ENCODE results near the gene ATRNL1. TPM values are rescaled to one million over a fixed set of nuclear protein-coding genes. Genes with fewer than 3 reads are reported as not detected.

The ATRNL1 gene
- 10 to 100 TPM; 23.6 to 28.3 (median 26.8) TPM for polyA plus RNA-seq (ENCODE audit: insufficient read length in 3 of 3)

GRCh38 chr10:115093286-115093775 is at the start of gene ATRNL1:
ATRNL1 (plus strand) TSS chr10:115093365; CDS start chr10:115093751, 386 bp downstream.
- no peak for DNase-seq (ENCODE audit: low read depth in 3 of 3, low spot score in 2 of 3)

- DNase-seq (ENCODE audit: low read depth in 3 of 3, low spot score in 2 of 3): no peak
These were observed 49.4 kb upstream of the ATRNL1 start for GRCh38 chr10:115043719-115044118.

- no peak for DNase-seq (ENCODE audit: low read depth in 3 of 3, low spot score in 2 of 3)
These were observed 48.3 kb upstream of the ATRNL1 start for GRCh38 chr10:115044891-115045290.

GRCh38 chr10:115045499-115045898 is 47.7 kb upstream of the ATRNL1 start:
- no peak for DNase-seq (ENCODE audit: low read depth in 3 of 3, low spot score in 2 of 3)

GRCh38 chr10:115046686-115047236 is 46.4 kb upstream of the ATRNL1 start:
- DNase-seq (ENCODE audit: low read depth in 3 of 3, low spot score in 2 of 3): no peak

GRCh38 chr10:115047705-115048104 is 45.5 kb upstream of the ATRNL1 start:
- no peak for DNase-seq (ENCODE audit: low read depth in 3 of 3, low spot score in 2 of 3)

- no peak for DNase-seq (ENCODE audit: low read depth in 3 of 3, low spot score in 2 of 3)
These were observed 43.8 kb upstream of the ATRNL1 start for GRCh38 chr10:115049318-115049717.

GRCh38 chr10:115049960-115050359 is 43.2 kb upstream of the ATRNL1 start:
- peak in 1 of 3 donors; percentile 15 for DNase-seq (ENCODE audit: low read depth in 3 of 3, low spot score in 2 of 3)

GRCh38 chr10:115050375-115051010 is 42.7 kb upstream of the ATRNL1 start:
- no peak for DNase-seq (ENCODE audit: low read depth in 3 of 3, low spot score in 2 of 3)

GRCh38 chr10:115051216-115051615 is 41.9 kb upstream of the ATRNL1 start:
- DNase-seq (ENCODE audit: low read depth in 3 of 3, low spot score in 2 of 3): no peak

GRCh38 chr10:115052226-115052625 is 40.9 kb upstream of the ATRNL1 start:
- no peak for DNase-seq (ENCODE audit: low read depth in 3 of 3, low spot score in 2 of 3)

- no peak for DNase-seq (ENCODE audit: low read depth in 3 of 3, low spot score in 2 of 3)
These were observed 40.4 kb upstream of the ATRNL1 start for GRCh38 chr10:115052728-115053127.

- DNase-seq (ENCODE audit: low read depth in 3 of 3, low spot score in 2 of 3): no peak
These were observed 37.0 kb upstream of the ATRNL1 start for GRCh38 chr10:115056186-115056585.

- no peak for DNase-seq (ENCODE audit: low read depth in 3 of 3, low spot score in 2 of 3)
These were observed 33.8 kb upstream of the ATRNL1 start for GRCh38 chr10:115059301-115059898.

GRCh38 chr10:115063701-115064658 is 29.2 kb upstream of the ATRNL1 start:
- DNase-seq (ENCODE audit: low read depth in 3 of 3, low spot score in 2 of 3): no peak

GRCh38 chr10:115065801-115066200 is 27.4 kb upstream of the ATRNL1 start:
- no peak for DNase-seq (ENCODE audit: low read depth in 3 of 3, low spot score in 2 of 3)

- DNase-seq (ENCODE audit: low read depth in 3 of 3, low spot score in 2 of 3): no peak
These were observed 26.6 kb upstream of the ATRNL1 start for GRCh38 chr10:115066528-115066927.

- DNase-seq (ENCODE audit: low read depth in 3 of 3, low spot score in 2 of 3): no peak
These were observed 19.4 kb upstream of the ATRNL1 start for GRCh38 chr10:115073796-115074195.

- no peak for DNase-seq (ENCODE audit: low read depth in 3 of 3, low spot score in 2 of 3)
These were observed 10.7 kb upstream of the ATRNL1 start for GRCh38 chr10:115082506-115082905.

- no peak for DNase-seq (ENCODE audit: low read depth in 3 of 3, low spot score in 2 of 3)
These were observed 8.8 kb upstream of the ATRNL1 start for GRCh38 chr10:115084277-115084850.

GRCh38 chr10:115091161-115091560 is 2.0 kb upstream of the ATRNL1 start:
- DNase-seq (ENCODE audit: low read depth in 3 of 3, low spot score in 2 of 3): no peak
